T-helper 1 cell treated with Interleukin-12 subunit alpha and Interleukin-12 subunit beta and Interleukin-4 antibody, amounts not matched to agents 30 μg/mL and 1 μg/mL, for 36 hours (primary cell): ENCODE measurements around the gene VSIG10L2.

Experiments
- H3K27ac Mint-ChIP-seq: one replicate; pipeline ENCODE4 v1.8.0; 2021; ENCODE audit warnings: mild to moderate bottlenecking, mixed read lengths
- H3K27me3 Mint-ChIP-seq: one replicate; pipeline ENCODE4 v1.8.0; 2021; ENCODE audit warnings: low read depth, mixed read lengths
- H3K36me3 Mint-ChIP-seq: one replicate; pipeline ENCODE4 v1.8.0; 2021; ENCODE audit warnings: low read depth, mixed read lengths
- H3K4me1 Mint-ChIP-seq: one replicate; pipeline ENCODE4 v1.8.0; 2021; ENCODE audit warnings: low read depth, mixed read lengths
- H3K4me3 Mint-ChIP-seq: one replicate; pipeline ENCODE4 v1.8.0; 2021; ENCODE audit warnings: mild to moderate bottlenecking, moderate library complexity, mixed read lengths
- H3K9me3 Mint-ChIP-seq: one replicate; pipeline ENCODE4 v1.8.0; 2021; ENCODE audit warnings: mixed read lengths

VSIG10L2 gene

GRCh38 chr11:125923012-125923579, 22.7 kb upstream of the VSIG10L2 start:
- Mint-ChIP-seq H3K36me3 (no peaks in the 10 kb centered on the region), H3K4me3 (no peak overlapping the region), H3K27me3 (peaks cover 25% of the 10 kb centered on the region), H3K9me3 (no peaks in the 10 kb centered on the region), H3K4me1 (no peaks in the 10 kb centered on the region), H3K27ac (no peak overlapping the region)

- Mint-ChIP-seq H3K27ac (no peak overlapping the region), H3K27me3 (peaks cover 21% of the 10 kb centered on the region), H3K36me3 (no peaks in the 10 kb centered on the region), H3K9me3 (no peaks in the 10 kb centered on the region), H3K4me3 (no peak overlapping the region), H3K4me1 (no peaks in the 10 kb centered on the region)
Observed at GRCh38 chr11:125923633-125924032, 22.2 kb upstream of the VSIG10L2 start.

GRCh38 chr11:125924384-125925007, 21.3 kb upstream of the VSIG10L2 start:
- Mint-ChIP-seq H3K27me3 (peaks cover 18% of the 10 kb centered on the region), H3K9me3 (no peaks in the 10 kb centered on the region), H3K27ac (no peak overlapping the region), H3K4me1 (no peaks in the 10 kb centered on the region), H3K36me3 (no peaks in the 10 kb centered on the region), H3K4me3 (no peak overlapping the region)

- H3K27me3 Mint-ChIP-seq: peaks cover 19% of the 10 kb centered on the region
- H3K9me3 Mint-ChIP-seq: no peaks in the 10 kb centered on the region
- H3K27ac Mint-ChIP-seq: no peak overlapping the region
- no peaks in the 10 kb centered on the region for H3K4me1 Mint-ChIP-seq
- H3K36me3 Mint-ChIP-seq: no peaks in the 10 kb centered on the region
- no peak overlapping the region for H3K4me3 Mint-ChIP-seq
Observed at GRCh38 chr11:125925247-125925740, 20.6 kb upstream of the VSIG10L2 start.

- H3K4me1 Mint-ChIP-seq: no peaks in the 10 kb centered on the region
- no peaks in the 10 kb centered on the region for H3K36me3 Mint-ChIP-seq
- H3K4me3 Mint-ChIP-seq: no peak overlapping the region
- H3K27ac Mint-ChIP-seq: no peak overlapping the region
- H3K27me3 Mint-ChIP-seq: peaks cover 19% of the 10 kb centered on the region
- no peaks in the 10 kb centered on the region for H3K9me3 Mint-ChIP-seq
Observed at GRCh38 chr11:125925804-125926203, 20.0 kb upstream of the VSIG10L2 start.

GRCh38 chr11:125926682-125927081, 19.2 kb upstream of the VSIG10L2 start:
- no peak overlapping the region for H3K4me3 Mint-ChIP-seq
- no peaks in the 10 kb centered on the region for H3K9me3 Mint-ChIP-seq
- H3K27ac Mint-ChIP-seq: no peak overlapping the region
- H3K4me1 Mint-ChIP-seq: no peaks in the 10 kb centered on the region
- H3K36me3 Mint-ChIP-seq: no peaks in the 10 kb centered on the region
- H3K27me3 Mint-ChIP-seq: peaks cover 19% of the 10 kb centered on the region

- Mint-ChIP-seq H3K4me3 (no peak overlapping the region), H3K27ac (no peak overlapping the region), H3K9me3 (no peaks in the 10 kb centered on the region), H3K36me3 (no peaks in the 10 kb centered on the region), H3K27me3 (peaks cover 13% of the 10 kb centered on the region), H3K4me1 (no peaks in the 10 kb centered on the region)
Observed at GRCh38 chr11:125929445-125930075, 16.3 kb upstream of the VSIG10L2 start.

GRCh38 chr11:125930076-125930450, 15.8 kb upstream of the VSIG10L2 start:
- Mint-ChIP-seq H3K4me1 (no peaks in the 10 kb centered on the region), H3K4me3 (no peak overlapping the region), H3K9me3 (no peaks in the 10 kb centered on the region), H3K27me3 (peaks cover 13% of the 10 kb centered on the region), H3K36me3 (no peaks in the 10 kb centered on the region), H3K27ac (no peak overlapping the region)

GRCh38 chr11:125931116-125931515, 14.7 kb upstream of the VSIG10L2 start:
- Mint-ChIP-seq H3K9me3 (no peaks in the 10 kb centered on the region), H3K27me3 (peaks cover 13% of the 10 kb centered on the region), H3K36me3 (no peaks in the 10 kb centered on the region), H3K4me1 (no peaks in the 10 kb centered on the region), H3K4me3 (no peak overlapping the region), H3K27ac (no peak overlapping the region)

GRCh38 chr11:125931668-125932067, 14.2 kb upstream of the VSIG10L2 start:
- Mint-ChIP-seq H3K4me1 (no peaks in the 10 kb centered on the region), H3K4me3 (no peak overlapping the region), H3K36me3 (no peaks in the 10 kb centered on the region), H3K9me3 (no peaks in the 10 kb centered on the region), H3K27ac (no peak overlapping the region), H3K27me3 (peaks cover 12% of the 10 kb centered on the region)

- H3K4me1 Mint-ChIP-seq: no peaks in the 10 kb centered on the region
- no peak overlapping the region for H3K4me3 Mint-ChIP-seq
- no peaks in the 10 kb centered on the region for H3K36me3 Mint-ChIP-seq
- H3K27me3 Mint-ChIP-seq: peaks cover 6% of the 10 kb centered on the region
- no peaks in the 10 kb centered on the region for H3K9me3 Mint-ChIP-seq
- H3K27ac Mint-ChIP-seq: no peak overlapping the region
Observed at GRCh38 chr11:125932301-125932700, 13.5 kb upstream of the VSIG10L2 start.

- Mint-ChIP-seq H3K27me3 (peaks cover 5% of the 10 kb centered on the region), H3K9me3 (no peaks in the 10 kb centered on the region), H3K4me1 (no peaks in the 10 kb centered on the region), H3K36me3 (no peaks in the 10 kb centered on the region), H3K4me3 (no peak overlapping the region), H3K27ac (no peak overlapping the region)
Observed at GRCh38 chr11:125933030-125933813, 12.6 kb upstream of the VSIG10L2 start.

- H3K4me1 Mint-ChIP-seq: no peaks in the 10 kb centered on the region
- peaks cover 5% of the 10 kb centered on the region for H3K27me3 Mint-ChIP-seq
- no peaks in the 10 kb centered on the region for H3K9me3 Mint-ChIP-seq
- H3K4me3 Mint-ChIP-seq: no peak overlapping the region
- no peaks in the 10 kb centered on the region for H3K36me3 Mint-ChIP-seq
- no peak overlapping the region for H3K27ac Mint-ChIP-seq
Observed at GRCh38 chr11:125934473-125934872, 11.4 kb upstream of the VSIG10L2 start.

GRCh38 chr11:125935056-125935455, 10.8 kb upstream of the VSIG10L2 start:
- Mint-ChIP-seq H3K4me3 (no peak overlapping the region), H3K27ac (no peak overlapping the region), H3K27me3 (peaks cover under 1% of the 10 kb centered on the region), H3K4me1 (no peaks in the 10 kb centered on the region), H3K9me3 (no peaks in the 10 kb centered on the region), H3K36me3 (no peaks in the 10 kb centered on the region)
